GM19351 (cell line): ENCODE data around the gene C14orf132.
"Not testable (repeated sequence)": the region's sequence is repeated elsewhere in the genome, so short reads cannot be mapped to it uniquely, and the experiment has no call there.

Experiments
- ATAC-seq: cut with Tn5 transposase; IDR thresholded peaks from one replicate; pipeline ENCODE4 v1.9.1; 2021; ENCODE audit warnings: mild to moderate bottlenecking, moderate library complexity; ENCODE audit not compliant: unreplicated experiment

The C14orf132 gene

DNA sequence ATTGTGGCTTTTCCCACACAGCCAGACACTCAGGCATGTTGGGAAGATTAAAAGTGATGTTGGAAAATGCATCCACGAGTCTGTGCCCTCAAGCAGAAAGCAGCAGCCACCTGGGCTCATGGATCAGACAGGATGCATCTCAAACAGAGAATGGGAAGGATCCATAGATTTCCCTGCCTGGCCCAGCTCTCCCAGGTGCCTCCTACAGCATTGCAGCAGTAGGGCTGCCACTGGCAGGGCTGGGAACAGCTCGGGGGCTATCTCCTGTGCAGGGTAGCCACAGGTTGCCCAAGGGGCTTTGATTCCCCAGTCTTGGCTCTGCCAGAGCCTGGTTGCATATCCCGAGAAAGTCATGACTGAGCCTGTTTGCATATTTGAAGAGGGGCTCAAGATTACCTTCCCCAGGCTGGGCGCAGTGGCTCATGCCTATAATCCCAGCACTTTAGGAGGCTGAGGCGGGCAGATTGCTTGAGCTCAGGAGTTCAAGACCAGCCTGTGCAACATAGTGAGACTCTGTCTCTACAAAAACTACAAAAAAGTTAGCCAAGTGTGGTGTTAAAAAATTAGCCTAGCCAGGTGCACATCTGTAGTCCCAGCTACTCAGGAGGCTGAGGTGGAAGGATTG is 19.5 kb downstream of the C14orf132 start:
- ATAC-seq = no peak

DNA sequence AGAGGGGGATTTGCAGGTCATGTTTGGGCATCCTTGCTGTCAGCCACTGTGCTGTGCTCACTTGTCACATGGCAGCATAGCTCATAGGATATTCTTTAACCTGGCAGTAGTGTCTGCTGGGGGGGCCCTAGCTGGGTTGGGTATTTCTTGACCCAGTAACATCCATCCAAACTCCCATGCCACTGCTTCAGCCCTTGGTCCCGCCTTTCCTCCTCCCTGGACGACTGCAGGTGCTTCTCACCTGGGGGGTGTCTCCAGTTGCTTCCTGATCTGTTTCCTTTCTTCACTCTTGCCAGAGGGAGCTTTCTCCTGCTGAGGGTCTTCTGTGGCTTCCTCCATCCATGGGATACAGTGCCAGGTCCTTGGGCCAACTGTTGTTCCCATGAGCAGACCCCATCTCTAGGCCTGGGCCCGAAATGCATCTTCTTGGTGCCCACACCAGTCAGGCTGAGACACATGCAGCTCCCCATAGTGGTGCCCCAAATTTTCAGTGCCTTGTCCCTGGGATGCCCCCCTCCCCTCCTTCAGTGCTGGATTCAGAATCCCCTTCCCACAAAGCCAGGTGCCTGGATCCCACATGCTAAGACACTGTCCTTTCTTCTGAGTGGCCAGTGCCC is 20.5 kb downstream of the C14orf132 start:
- ATAC-seq = no peak

DNA sequence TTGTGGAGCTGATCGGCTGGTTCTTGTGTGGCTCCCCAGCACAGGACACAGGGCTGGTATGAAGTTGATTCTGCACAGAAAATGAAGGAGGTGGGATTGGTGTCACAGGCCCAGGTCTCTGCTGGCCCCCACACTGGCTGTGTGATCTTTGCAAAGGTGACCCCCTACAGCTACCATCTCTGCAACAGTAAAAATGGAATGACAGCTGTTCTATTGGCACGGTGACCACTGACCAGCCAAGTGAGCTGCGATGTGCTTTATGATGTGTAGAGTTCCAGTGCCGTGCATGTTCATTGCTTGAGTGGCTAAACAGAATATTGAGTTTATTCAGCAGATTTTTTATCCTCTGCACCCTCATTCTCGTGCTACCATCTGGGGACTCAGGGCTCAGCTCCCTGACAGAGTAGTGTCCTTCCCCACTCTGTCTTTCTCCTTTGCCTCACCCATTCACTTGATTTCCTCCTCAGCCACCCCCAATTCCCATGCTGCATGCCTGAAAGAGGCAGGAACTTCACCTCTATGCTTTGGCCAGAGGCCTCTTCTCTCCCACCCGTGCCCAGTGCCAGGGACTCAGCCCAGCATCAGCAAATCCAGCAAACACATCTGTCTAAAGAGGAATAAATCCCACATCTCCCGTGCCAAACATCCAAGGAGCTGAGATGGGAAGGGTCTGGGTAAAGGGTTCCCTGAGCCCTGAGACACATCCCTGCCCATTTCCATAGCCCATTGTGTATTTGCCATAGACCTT is 21.2 kb downstream of the C14orf132 start:
- ATAC-seq = no peak

DNA sequence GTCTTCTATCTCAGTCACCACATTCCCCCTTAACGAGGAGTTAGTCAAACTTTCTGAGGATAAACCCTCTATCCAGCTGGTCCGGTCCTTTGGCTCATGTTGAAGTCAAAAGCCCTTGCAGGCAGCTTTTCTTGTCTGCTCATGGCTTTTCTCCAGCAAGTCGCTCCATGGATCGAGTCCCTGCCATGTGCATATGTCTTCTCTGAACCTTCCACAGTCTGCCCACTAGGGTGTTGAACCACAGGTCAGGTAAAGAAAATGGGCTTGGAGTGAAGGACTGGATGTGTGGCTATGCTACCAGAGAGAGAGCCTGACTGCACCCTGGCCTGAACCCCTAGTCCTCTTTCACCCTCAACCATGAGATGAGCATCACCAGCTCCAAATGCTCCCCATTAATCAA is 22.8 kb downstream of the C14orf132 start:
- ATAC-seq = no peak

DNA sequence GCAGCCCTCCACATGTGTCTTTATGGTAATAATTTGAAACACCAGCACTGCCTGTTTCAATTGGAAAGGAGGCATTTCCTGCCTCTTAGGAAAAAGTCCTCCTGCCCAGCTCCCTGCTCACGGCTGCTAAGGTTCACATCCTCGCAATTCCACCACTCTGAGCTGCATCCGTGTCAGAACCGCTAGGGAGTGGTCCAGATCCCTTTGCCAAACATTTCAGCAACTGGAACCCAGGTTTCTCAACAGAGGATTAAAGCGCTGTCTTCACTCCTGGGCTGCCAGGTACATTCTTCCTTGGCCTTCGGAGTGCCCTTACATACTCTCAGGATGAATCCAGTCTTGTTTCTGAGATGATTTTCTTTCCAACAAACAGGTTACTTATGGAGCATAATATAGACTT is 23.3 kb downstream of the C14orf132 start:
- no peak for ATAC-seq

DNA sequence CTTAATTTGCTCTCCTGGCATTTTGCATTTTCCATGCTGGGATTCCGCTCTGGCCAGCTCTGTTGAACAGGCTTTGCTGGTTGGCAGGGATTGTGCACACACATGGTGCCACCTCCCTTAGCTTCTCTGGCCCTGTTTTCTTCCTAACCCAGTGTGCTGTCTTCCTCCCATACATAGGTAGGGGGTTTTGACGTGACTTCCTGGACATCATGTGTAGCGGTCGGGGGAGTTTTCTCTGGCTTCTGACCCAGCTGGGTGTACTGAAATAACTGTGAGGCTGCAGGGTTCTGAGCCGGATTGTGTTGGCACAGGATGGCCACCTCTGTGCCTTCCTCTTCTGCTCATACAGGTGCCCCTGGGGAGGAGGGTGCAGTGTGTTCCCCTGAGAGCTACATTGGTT is 25.7 kb downstream of the C14orf132 start:
- no peak for ATAC-seq

DNA sequence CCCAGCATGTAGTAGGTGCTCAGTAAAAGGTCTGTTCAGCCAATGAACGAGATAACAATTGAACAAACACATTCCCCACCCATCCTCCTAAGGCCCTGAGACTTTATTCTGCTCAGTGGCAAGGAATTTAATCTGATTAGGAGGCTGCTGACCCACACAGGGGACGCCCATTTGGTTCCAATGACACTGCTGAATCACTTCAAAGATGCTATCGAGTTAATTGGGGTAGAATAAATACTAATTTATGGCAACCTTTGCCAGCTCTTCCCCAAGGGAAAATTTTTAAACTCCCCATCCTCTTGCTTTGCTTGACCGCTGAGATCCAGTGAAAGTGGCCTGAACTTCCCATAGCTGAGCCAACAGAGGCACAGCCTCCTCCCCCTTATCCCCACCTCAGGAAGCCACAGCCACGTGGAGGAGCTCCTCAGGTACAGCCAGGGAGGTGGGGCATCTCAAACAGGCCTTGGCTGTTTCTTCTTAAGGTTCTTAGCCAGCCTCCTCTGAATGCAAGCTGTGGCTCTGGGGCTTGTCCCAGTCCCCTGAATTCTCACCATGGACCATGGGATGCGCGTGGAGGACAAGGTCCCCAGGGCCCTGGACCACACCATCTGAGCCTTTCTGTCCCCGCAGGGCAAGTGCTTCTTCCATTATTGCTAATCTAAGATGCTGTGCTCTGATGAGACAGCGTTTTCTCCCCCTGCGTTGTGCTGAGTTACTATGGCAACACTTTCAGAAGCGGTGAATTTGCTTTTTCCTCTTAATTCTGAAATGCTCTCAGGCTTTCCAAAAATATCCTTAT is 26.7 kb downstream of the C14orf132 start:
- ATAC-seq = no peak

DNA sequence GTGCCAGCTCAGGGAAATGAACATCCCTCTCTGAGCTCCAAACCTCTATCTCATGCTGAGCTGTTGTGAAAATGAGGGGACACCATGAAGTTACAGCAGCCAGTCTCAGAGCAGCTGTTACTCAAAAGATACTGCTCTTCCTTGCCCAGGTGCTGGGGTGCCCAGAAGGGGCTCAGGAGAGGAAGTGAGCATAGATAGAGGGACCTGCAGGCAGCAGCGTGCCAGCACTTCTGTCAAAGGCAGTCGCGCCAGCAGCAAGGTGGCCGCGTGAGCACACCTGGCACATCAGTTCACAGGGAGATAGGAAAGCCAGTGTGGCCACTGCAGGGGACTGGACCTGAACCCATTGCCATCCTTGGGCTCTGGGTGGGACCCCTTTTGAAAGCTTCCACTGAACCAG is 27.8 kb downstream of the C14orf132 start:
- ATAC-seq = no peak

DNA sequence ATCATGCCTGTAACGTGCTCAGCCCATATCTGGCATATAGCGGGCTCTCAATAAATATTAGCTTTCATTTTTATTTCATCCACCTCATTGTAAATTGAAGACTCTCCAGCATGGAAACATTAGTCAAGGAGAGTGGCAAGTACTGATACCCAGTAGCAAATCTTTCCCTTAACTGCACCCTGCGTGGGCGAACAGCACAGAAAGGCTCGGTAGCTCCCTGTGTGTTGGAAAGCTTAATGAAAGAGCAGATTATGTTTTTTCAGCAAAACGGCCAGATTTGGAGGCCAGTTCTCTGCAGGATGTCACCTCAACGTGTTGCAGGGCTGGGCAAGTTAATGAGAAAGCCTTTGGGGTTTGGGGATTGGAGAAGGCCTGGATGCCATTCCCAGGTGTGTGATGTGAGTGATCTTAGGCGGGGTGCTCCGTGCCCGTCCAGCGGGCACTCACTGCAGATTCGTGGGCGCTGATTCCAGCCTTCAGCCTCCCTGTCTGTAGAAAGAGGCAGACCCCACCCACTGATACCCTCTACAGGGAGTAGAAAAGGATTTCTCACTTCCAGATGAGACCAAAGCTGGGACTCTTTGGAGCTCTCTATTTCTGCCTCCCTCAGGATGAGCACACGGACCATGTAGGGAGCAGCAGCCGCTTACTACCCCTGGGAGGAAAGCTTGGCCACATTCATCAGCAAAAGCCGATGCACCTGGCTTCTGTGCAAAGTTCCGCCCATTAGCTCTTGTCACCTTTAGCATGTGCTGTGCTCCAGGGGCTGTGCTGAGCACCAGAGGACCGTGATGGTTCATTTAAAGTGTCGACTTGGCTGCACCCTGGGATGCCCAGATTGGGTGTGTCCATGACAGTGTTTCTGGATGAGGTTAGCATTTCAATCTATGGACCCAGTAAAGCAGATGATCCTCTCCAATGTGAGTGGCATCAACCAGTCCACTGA is 29.1 kb downstream of the C14orf132 start:
- no peak for ATAC-seq

DNA sequence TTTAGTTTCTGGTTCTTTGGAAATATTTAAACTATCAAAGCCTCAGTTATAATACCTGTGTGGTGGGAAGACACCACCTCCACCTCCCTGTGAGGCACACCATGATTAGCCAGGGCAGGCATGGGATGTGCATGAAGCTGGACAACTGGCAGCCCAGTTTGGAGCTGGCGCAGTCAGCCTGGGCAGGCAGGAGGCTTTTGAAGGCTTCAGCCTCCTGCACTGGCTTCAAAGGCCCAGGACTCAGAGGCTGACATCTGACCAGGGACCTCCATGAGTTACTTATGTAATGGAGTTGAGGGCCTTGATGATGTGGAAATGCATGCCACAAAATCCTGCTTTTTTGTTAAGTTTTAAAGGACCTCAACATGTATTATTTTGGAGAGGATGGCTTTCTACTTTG is 30.3 kb downstream of the C14orf132 start:
- ATAC-seq = no peak

DNA sequence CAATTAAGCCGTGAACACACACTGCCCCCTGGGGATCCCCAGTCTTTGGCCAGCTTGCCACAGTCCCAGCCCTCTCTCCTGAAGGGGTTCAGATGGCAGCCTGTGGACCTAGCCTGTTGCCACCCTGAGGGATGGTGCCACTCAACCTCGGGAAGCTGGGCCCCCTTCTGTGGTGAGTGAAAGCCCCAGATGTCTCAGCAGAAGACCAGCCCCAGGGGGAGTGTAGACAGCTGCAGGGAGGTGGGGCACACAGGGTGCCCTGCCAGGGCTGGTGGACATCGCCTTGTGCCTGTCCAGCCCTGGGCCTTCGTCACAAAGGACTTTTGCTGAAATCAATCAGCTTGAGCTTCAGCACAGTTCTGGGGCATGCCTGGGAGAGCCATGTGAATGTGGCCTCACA is 32.4 kb downstream of the C14orf132 start:
- no peak for ATAC-seq

DNA sequence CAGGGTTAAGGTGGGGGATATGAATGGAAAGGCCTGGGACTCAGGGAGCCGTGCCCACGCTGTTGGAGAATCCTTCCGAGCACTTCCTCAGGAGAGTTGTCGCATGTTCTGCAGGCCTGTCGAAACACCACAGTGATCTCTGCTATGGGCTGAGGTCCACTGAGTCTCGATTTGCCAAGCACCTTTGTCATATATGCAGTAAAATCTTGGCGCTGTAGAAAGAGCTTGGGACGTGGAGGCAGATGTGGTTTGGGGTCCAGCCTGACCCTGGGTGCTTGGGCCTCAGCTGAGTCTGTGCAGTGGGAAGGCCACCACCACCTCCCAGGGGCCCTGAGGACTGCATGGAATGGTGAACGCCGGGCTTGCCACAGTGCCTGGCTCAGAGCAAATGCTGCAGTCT is 32.9 kb downstream of the C14orf132 start:
- no peak for ATAC-seq

DNA sequence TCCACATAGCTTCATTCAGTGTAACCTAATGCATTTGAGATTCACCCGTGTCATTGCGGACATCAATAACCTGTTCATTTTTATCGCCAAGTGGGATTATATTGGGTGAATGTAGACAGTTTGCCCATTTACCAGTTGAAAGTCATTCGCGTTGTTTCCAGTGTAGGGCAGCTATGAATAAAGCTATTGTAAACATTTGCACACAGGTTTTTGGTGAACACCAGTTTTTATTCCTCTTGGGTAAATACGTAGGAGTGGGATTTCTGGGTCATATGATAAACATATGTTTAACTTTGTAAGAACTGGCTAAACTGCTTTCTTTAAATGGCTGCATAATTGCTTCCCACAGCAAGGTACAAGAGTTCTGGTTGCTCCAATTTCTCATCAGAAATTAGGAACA is 33.6 kb downstream of the C14orf132 start:
- ATAC-seq = no peak

DNA sequence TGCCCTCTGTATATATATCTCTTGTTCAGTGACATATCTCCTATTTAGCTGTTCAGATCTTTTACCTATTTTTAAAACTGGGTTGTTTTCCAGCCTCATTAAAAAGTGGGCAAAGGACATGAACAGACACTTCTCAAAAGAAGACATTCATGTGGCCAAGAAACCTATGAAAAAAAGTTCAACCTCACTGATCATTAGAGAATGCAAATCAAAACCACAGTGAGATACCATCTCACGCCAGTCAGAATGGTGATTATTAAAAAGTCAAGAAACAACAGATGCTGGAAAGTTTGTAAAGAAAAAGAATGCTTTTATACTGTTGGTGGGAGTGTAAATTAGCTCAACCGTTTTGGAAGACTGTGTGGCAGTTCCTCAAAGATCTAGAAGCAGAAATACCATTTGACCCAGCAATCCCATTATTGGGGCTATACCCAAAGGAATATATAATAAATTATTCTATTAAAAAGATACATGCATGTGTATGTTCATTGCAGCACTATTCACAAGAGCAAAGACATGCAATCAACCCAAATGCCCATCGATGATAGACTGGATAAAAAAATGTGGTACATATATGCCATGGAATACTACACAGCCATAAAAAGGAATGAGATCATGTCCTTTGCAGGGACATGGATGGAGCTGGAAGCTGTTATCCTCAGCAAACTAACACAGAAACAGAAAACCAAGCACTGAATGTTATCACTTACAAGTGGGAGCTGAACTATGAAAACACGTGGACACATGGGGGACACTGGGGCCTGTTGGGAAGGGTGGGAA is 34.3 kb downstream of the C14orf132 start:
- ATAC-seq = not testable (repeated sequence)

DNA sequence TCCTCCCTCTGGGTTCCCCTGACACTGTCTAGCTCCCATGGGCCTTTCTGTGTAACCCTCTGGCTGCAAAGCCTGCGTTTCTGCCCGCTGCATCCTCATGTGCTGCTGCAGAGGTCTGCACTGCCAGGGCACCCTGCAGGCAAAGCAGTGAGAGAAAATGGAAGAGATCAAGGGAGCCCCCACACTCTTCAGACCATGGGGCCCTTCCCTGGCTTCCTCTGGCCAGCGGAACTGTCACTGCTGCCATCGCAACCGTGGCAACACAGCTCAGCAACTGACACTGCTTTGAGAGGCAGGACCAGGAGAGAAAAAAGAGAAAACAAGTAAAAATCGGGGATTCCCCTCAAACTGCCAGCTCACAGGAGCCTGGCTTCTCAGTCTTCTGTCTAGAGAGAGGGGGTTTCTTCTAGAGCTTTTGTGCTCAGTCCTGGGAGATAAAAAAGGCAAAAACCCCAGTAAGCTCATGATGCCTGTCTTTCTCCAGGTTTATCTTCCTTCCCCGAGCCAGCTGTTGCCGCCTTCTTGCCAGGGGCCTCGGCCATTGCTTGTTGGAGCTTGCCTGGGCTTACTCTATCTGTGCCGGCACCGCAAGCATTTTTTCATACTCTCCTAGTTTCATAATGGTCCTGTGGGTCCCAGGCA is 38.9 kb downstream of the C14orf132 start:
- peak; percentile 62 for ATAC-seq

DNA sequence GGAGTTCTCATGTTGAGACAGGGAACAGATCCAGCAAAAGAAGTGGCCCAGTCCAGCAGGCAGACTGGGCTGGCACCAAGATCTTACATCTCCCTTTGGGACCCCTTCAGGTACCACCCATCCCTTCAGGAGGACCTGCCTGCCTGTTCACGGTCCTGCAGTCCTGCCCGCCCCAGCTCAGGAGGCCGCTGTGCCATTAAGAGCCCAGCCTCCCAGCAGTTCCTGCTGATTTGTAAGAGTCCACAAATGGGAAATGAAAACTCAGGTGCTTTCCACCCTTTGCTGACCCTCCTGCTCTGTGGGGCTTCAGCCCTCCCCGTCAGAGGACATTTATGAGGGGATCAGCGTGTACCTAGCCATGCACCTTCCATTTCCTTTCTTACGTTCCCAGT is 39.5 kb downstream of the C14orf132 start:
- peak; percentile 23 for ATAC-seq

DNA sequence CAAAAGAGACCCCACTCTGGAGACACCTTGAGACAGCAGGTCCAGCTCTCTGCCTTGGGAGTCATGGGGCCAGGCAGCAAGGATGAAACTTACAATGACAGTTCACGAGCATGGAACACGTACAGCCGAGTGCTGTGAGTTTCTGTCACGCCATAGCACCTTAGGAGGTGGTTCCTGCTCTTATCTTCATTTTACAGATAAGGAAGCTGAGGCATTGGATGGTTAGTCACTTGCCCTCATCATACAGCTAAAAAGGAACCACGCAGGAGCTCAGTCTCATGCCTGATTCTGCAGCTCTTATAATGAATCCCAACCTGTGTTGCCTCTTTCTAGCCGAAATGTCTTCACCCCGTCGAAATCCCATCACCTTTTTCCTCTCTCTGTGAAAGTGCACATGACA is 39.9 kb downstream of the C14orf132 start:
- no peak for ATAC-seq

DNA sequence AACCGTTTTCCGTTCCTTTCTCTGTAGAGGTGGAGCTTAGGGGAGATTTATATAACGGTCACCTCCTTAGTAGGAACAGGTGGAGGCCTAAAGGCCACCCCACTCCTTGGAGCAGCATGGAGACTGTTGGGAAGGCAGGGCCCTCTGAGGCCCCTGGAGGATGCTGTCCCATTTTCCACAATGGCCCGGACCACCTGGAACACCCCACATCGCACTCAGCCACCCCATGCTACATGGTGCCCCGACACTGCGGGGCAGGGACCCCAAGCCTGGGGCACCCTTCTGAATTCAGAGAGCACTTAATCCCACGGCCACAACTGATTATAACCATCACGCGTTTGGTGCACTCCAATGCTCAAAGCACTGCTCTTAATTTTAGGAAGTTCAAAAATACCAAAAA is 41.4 kb downstream of the C14orf132 start:
- ATAC-seq = no peak

DNA sequence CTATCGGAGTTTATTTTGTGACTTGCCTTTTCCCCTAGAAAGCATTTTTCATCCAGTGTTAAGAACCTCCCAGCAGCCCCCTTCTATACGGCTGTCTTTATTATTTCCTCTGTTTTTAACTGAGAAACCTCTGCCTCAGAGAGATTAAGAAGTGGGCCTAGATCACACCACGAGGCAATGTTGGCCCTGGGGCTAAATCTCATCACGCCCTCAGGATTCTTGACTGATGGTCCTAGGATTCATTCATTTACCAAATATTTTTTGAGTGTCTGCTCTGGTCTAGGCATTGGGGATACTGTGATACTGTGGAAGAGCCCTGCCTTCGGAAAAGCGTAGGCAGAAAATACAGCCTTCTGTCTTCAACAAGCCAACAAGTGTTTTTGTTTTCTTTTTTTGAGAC is 42.1 kb downstream of the C14orf132 start:
- no peak for ATAC-seq
